CD4-positive, alpha-beta T cell treated with Interleukin-6 at 100 ng/mL for 8 hours (primary cell): Measurements from ENCODE around the gene ARL6IP4.
"Not testable (repeated sequence)": the region's sequence is repeated elsewhere in the genome, so short reads cannot be mapped to it uniquely, and the experiment has no call there.

Experiments
- DNase-seq: peaks from one replicate; pipeline ENCODE4 v3.0.0-alpha.2; 2020; ENCODE audit warnings: mixed read lengths, low spot score

Gene ARL6IP4

GRCh38 chr12:123010681-123011080 is 30.2 kb downstream of the ARL6IP4 start:
- no peak for DNase-seq

- no peak for DNase-seq
Measured at GRCh38 chr12:123011701-123012100, 31.2 kb downstream of the ARL6IP4 start.

DNA sequence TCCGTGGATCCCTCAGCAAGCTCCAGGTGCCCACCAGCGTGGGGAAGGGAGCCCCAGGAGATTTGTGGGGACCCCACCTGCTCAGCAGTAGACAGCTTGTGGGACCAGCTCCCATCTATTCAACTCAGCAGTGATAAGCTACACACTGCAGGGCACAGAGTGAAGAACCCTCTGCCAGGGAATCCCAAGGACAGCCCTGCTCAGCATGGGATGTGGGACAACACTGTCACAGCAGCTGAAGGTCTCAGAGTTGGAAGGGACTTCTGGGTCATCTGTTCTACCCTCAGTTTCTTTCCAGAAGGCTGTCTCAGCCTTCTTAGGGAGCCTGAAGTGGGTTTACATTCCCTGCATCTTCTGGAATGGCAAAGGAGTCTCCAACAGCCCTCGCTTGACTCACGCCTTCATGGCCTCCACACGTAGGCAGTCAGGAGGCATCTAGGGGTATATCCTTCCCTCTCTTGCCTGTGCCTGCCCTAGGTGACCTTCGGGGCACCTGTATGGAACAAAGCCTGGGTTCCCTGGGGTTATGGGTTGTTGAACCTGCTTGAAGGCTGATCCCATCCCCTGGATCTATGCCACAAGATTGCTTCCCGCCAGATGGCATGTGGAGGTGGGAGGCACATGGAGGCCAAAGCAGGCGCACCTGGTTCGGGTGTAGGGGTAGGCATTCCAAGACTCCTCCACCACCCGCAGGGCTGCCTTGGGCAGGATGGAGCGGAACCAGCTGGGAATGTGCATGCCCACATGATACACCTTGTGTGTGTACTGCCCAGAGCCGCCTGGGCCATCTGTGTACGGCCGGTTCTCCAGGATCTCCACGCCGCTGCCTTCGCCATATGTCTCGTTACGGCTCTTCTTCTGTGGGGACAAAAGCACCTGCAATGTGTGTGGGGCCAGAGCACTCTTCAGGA is 33.0 kb downstream of the ARL6IP4 start:
- DNase-seq = no peak

- not testable (repeated sequence) for DNase-seq
Measured at GRCh38 chr12:123014473-123014872, 34.0 kb downstream of the ARL6IP4 start.

DNA sequence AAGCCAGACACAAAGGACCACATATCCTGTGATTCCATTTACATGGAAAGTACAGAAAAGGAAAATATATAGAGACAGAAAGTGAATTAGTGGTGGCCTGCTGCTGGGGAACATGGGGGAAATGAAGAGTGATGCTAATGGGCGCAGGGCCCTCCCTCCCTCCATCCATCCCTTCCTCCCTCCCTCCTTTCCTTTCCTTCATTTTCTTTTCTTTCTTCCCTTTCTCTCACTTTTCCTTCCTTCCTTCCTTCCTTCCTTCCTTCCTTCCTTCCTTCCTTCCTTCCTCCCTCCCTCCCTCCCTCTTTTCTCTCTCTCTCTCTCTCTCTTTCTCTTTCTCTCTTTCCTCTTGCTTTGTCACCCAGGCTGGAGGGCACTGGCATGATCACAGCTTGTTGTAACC is 37.3 kb downstream of the ARL6IP4 start:
- no peak for DNase-seq

- no peak for DNase-seq
Measured at GRCh38 chr12:123019841-123020138, 39.3 kb downstream of the ARL6IP4 start.

DNA sequence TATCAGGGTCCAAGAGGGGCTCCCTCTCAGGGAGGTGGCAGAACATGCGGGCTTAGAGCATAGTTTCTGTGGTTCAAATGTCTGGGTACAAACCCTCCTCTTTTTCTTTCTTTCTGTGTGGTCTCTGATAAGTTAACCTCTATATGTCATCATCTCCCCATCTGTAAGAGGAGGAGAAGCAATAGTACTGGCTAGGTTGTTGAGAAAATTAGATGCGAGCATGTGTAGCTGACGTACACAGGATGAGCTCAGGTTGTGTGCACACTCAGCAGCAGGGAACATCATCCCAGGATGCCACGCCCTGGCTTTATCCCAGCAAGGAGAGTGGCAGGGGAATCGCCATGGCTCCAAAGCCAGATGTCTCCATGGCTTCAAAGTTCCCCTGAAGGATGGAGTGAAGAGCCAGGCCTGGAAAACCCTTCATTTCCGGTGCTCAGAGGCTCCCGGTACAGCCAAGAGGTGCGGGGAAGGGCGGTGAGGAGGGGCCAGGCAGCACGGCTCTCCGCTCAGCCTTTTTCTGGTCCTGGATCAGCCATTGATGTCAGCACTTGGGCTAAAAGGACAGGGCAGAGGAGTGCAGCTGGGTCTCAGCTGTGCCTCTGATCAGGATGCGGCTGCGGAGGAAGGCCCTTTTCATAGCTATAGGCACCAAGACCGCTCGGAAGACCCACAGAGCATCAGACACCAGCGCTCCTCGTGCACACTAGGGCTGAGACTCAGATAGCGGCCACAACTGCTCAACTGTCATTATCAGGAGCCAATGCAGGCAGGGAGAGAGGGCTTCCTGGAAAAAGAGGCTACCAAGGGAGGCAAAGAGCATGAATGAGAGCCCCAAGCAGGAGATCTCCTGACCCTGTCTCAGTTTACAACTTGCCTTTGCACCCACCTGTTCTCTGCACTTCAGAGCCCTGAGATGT is 41.5 kb downstream of the ARL6IP4 start:
- DNase-seq = no peak

DNA sequence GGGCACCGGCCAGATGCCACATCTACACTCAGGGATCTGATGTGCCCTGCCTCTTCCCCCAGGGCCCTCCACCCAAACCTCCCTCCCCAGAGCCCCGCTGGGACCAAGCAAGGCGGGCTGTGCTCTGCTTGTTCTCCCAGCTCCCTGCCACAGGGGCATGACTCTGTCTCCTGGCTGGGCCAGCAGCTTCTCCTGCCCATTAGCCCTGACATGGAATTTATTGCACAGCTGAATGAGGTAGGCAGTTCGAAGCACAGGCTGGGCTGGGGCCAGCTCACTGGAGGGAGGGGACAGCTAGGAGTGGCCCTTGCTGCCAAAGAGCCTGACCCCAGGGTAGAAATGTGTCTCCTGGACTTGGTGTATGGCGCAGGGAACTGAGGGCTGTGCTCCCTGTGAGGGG is 42.4 kb downstream of the ARL6IP4 start:
- DNase-seq = no peak

DNA sequence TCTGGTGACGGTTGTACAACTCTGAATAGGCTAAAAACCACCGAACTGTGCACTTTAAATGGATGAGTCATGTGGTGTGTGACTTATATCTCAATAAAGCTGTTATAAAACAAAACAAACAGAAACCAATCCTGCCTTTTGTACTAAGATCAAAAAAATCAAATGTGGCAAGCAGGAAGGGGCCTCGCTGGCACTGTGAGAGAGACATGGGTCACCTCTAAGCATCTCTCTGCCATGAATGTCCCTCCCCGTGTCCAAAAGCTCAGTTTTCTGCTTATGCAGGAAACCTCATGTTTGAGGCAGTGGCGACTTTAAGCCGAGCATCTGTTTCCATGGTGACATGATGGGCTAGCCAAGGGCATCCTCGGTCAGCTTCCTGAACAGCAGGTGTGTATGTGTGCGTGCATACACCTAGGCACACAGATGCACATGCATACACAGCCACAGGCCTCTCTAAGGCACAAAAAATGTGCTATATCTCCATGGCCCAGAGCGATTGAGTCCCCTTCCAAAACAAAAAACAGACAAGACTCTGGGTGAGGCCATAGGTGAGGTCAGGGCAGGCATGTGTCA is 44.4 kb downstream of the ARL6IP4 start:
- DNase-seq = no peak

- DNase-seq = no peak
Measured at GRCh38 chr12:123026094-123026853, 45.8 kb downstream of the ARL6IP4 start.

DNA sequence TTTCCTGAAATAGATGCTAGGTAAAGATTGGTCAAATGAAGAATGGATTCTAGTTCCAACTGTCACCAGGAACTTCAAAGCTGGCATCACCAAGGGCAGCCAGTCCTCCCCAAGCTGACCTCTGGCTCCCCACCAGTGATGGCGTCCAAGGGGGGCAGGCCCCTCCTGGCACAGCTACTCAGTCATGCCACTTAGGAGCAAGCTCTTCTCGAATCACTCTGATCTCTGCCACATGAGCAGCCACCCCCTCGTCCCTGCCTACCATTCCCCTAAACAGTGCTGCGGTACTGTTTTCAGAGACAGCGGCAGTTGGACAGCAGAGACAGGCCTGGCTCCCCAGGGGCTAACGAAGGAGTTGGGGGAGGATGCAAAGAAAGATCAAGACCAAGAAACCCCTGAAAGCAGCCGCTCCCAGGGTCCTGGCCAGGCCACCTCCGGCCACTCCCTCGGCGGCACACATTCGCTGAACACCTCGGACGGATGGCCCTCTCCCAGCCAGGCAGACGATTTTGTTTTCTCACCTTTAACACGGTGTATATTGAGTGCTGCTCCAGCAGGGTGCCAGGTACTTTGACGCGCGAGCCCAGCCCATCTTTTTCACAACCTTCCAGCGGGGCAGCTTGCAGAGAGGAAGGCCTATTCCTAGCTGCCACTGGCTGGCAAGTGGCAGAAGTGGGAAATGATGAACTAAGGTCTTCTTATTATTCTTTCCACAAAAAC is 47.4 kb downstream of the ARL6IP4 start:
- no peak for DNase-seq

DNA sequence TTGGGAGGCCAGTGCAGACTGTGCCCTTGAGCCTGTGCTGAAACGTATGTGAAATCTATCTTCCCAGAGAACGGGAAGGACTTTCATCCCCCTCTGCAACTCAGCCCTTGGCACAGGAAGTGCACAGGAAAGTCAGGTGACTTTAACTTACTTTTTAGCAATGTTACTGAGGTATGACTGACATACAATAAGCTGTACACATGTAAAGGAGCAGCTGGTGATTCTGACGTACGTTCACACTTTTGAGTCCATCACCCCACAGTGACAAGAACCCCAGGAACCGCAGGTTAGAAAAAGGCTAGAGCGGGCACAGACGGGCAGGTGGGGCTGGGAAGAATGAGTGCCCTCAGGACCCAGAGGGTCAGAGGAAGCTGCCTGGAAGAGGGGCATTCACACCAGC is 48.0 kb downstream of the ARL6IP4 start:
- DNase-seq = no peak

DNA sequence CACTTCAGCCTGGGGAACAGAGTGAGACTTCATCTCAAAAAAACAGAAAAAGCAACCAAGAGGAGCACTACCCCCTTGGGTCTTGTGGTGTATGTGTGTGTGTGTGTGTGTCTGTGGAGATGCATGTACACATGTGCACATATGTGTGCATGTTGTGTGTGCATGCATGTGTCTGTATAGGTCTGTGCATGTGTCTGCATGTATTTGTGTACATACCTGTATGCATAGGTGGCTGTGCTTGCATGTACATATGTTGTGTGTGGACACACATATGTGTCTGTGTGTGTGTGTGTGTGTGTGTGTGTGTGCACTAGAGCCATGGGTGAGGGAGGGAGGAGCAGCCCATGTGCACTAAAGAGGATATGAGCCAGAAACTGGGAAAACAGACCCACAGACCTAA is 49.1 kb downstream of the ARL6IP4 start:
- no peak for DNase-seq

DNA sequence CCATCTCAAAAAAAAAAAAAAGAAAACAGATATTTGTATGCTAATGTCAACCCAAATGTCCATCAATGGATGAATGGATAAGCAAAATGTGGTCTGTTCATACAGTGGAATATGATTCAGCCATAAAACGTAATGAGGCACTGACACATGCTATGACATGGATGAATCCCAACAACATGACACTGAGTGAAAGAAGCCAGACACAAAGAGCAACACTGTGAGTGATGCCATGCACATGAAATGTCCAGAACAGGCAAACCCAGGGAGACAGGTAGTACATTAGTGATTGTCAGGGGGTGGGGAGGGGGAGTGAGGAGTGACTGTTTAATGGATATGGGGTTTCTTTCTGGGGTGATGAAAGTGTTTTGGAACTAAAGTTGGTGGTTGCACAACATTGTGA is 50.2 kb downstream of the ARL6IP4 start:
- DNase-seq = no peak

DNA sequence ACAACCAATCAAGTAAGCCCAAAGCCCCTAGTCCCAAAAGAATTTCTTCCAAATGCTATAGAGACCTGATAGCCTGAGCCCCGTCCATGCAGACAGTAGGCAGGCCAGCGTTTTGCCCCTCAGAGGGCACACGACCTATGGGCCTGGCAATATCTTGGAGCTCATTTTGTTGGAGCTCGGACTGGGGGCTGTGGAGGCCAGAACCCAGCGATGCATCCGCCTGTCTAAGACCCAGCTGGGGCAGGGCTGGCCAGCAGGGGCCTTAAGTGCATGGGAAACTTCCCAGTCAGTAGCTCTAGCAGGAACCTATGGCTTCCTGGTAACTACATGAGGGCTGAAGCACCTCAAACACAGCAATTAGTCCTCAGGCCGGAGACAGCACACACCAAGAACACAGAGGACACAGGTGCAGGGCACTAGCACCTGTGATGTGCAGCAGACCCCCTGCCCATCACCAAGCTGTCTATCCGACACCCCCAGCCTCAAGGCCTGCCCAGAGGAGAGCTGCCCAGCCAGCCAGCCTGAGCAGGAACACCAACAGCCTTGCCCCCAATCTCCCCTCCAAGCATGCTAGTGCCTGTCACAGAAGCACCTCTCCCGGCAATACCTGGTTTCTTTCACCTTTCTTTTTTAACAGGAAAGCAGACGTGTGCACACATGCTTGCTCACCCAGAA is 50.8 kb downstream of the ARL6IP4 start:
- no peak for DNase-seq
